ENCODE measurements around the gene NOXO1.

DNA sequence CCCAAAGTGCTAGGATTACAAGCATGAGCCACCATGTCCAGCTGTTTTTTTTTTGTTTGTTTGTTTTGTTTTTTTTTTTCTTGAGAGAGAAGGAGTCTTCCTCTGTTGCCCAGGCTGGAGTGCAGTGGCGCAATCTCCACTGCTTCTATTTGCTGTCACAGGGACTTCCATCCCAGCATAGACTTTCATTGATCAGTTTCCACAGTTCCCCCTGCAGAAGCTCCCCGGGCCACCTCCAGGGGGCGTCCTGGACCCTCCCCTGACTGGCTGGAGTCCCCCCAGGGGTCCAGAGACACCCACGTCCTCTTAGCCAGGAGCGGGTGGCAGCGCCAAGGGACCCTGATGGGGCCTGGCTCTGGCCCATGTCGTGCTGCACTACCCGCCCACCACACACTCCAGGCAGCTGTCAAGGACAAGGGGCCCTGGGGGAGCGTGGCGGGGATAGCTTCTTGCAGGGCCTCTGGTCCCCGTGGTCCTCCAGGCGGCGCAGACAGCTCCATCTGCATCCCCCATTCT, 35.2 kb upstream of the NOXO1 start:
- TF ChIP-seq, protein P1, sequence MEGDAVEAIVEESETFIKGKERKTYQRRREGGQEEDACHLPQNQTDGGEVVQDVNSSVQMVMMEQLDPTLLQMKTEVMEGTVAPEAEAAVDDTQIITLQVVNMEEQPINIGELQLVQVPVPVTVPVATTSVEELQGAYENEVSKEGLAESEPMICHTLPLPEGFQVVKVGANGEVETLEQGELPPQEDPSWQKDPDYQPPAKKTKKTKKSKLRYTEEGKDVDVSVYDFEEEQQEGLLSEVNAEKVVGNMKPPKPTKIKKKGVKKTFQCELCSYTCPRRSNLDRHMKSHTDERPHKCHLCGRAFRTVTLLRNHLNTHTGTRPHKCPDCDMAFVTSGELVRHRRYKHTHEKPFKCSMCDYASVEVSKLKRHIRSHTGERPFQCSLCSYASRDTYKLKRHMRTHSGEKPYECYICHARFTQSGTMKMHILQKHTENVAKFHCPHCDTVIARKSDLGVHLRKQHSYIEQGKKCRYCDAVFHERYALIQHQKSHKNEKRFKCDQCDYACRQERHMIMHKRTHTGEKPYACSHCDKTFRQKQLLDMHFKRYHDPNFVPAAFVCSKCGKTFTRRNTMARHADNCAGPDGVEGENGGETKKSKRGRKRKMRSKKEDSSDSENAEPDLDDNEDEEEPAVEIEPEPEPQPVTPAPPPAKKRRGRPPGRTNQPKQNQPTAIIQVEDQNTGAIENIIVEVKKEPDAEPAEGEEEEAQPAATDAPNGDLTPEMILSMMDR (IDR thresholded peaks at IDR 0.05; ENCODE audit: poor library complexity), result peak; percentile 35
- no peak for TF ChIP-seq EZH2 (IDR thresholded peaks at IDR 0.05; ENCODE audit: borderline replicate concordance)
